Measurements from ENCODE around the gene PLEKHG5. TPM values are rescaled to one million over a fixed set of nuclear protein-coding genes. Genes with fewer than 3 reads are reported as not detected.

Gene PLEKHG5
- total RNA-seq, 1 donor from 2014 or later: 34.9 TPM

GRCh38 chr1:6443339-6444115, 47.9 kb downstream of the PLEKHG5 start:
- H3K4me1 Mint-ChIP-seq (ENCODE audit: unreplicated experiment): peaks cover 9% of the 10 kb centered on the region
- TF ChIP-seq, protein P1, sequence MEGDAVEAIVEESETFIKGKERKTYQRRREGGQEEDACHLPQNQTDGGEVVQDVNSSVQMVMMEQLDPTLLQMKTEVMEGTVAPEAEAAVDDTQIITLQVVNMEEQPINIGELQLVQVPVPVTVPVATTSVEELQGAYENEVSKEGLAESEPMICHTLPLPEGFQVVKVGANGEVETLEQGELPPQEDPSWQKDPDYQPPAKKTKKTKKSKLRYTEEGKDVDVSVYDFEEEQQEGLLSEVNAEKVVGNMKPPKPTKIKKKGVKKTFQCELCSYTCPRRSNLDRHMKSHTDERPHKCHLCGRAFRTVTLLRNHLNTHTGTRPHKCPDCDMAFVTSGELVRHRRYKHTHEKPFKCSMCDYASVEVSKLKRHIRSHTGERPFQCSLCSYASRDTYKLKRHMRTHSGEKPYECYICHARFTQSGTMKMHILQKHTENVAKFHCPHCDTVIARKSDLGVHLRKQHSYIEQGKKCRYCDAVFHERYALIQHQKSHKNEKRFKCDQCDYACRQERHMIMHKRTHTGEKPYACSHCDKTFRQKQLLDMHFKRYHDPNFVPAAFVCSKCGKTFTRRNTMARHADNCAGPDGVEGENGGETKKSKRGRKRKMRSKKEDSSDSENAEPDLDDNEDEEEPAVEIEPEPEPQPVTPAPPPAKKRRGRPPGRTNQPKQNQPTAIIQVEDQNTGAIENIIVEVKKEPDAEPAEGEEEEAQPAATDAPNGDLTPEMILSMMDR (IDR thresholded peaks at IDR 0.05): no peak
- no peaks in the 10 kb centered on the region for H3K36me3 Mint-ChIP-seq (ENCODE audit: unreplicated experiment)
- no peak overlapping the region for H3K27ac Mint-ChIP-seq (ENCODE audit: unreplicated experiment)
- no peak for DNase-seq (ENCODE audit: extremely low spot score, unreplicated experiment)
- H3K9me3 Mint-ChIP-seq (ENCODE audit: unreplicated experiment): no peaks in the 10 kb centered on the region
- H3K4me3 Mint-ChIP-seq (ENCODE audit: unreplicated experiment): no peak overlapping the region
- H3K27me3 Mint-ChIP-seq (ENCODE audit: unreplicated experiment): peaks cover 21% of the 10 kb centered on the region

- H3K27me3 Mint-ChIP-seq (ENCODE audit: unreplicated experiment): peaks cover 19% of the 10 kb centered on the region
- H3K36me3 Mint-ChIP-seq (ENCODE audit: unreplicated experiment): no peaks in the 10 kb centered on the region
- DNase-seq (ENCODE audit: extremely low spot score, unreplicated experiment): no peak
- H3K4me1 Mint-ChIP-seq (ENCODE audit: unreplicated experiment): peaks cover 17% of the 10 kb centered on the region
- no peaks in the 10 kb centered on the region for H3K9me3 Mint-ChIP-seq (ENCODE audit: unreplicated experiment)
- no peak overlapping the region for H3K4me3 Mint-ChIP-seq (ENCODE audit: unreplicated experiment)
- TF ChIP-seq, protein P1 (IDR thresholded peaks at IDR 0.05): no peak
- H3K27ac Mint-ChIP-seq (ENCODE audit: unreplicated experiment): no peak overlapping the region
Observed at GRCh38 chr1:6441586-6441985, 49.9 kb downstream of the PLEKHG5 start.

- Mint-ChIP-seq H3K9me3 (ENCODE audit: unreplicated experiment) (no peaks in the 10 kb centered on the region), H3K4me1 (ENCODE audit: unreplicated experiment) (peaks cover 17% of the 10 kb centered on the region), H3K36me3 (ENCODE audit: unreplicated experiment) (no peaks in the 10 kb centered on the region), H3K27me3 (ENCODE audit: unreplicated experiment) (peaks cover 14% of the 10 kb centered on the region), H3K27ac (ENCODE audit: unreplicated experiment) (no peak overlapping the region), H3K4me3 (ENCODE audit: unreplicated experiment) (peak overlapping the region; percentile 14)
- no peak for DNase-seq (ENCODE audit: extremely low spot score, unreplicated experiment)
- TF ChIP-seq, protein P1 (IDR thresholded peaks at IDR 0.05): peak; percentile 48
Observed at GRCh38 chr1:6440198-6441126, 51.0 kb downstream of the PLEKHG5 start.

- TF ChIP-seq, protein P1 (IDR thresholded peaks at IDR 0.05): peak; percentile 90
- H3K27ac Mint-ChIP-seq (ENCODE audit: unreplicated experiment): no peak overlapping the region
- H3K36me3 Mint-ChIP-seq (ENCODE audit: unreplicated experiment): no peaks in the 10 kb centered on the region
- H3K9me3 Mint-ChIP-seq (ENCODE audit: unreplicated experiment): no peaks in the 10 kb centered on the region
- peaks cover 17% of the 10 kb centered on the region for H3K4me1 Mint-ChIP-seq (ENCODE audit: unreplicated experiment)
- peaks cover 14% of the 10 kb centered on the region for H3K27me3 Mint-ChIP-seq (ENCODE audit: unreplicated experiment)
- H3K4me3 Mint-ChIP-seq (ENCODE audit: unreplicated experiment): no peak overlapping the region
- no peak for DNase-seq (ENCODE audit: extremely low spot score, unreplicated experiment)
Observed at GRCh38 chr1:6438047-6438525, 53.4 kb downstream of the PLEKHG5 start.
